Coronary artery (tissue), 2 donors: Measurements from ENCODE around the gene TNK2.

Source experiments
- DNase-seq: peaks from one replicate; pipeline ENCODE4 v3.0.0-alpha.2; 2017; ENCODE audit warnings: low spot score
- H3K27ac ChIP-seq, 2 donors: fragments of 200-600 bp; sonication (generic); one replicate each; pipeline ENCODE4 v1.5.1; 2016 to 2019
- H3K4me3 ChIP-seq: fragments of 200-600 bp; sonication (generic); 2 replicates; pipeline ENCODE4 v1.5.1; 2016; ENCODE audit warnings: mild to moderate bottlenecking, moderate library complexity
- TF ChIP-seq, protein P1 (sequence below): fragments of 200-600 bp; sonication (generic); IDR thresholded peaks from one replicate; pipeline ENCODE4 v1.5.1; 2019; ENCODE audit warnings: antibody characterized with exemption

Gene TNK2

GRCh38 chr3:195884691-195885035 is 23.7 kb downstream of the TNK2 start:
- H3K4me3 ChIP-seq: no peak overlapping the region
- DNase-seq: no peak
- peak overlapping the region in 1 of 2 donors; percentile 72 for H3K27ac ChIP-seq
- TF ChIP-seq, protein P1, sequence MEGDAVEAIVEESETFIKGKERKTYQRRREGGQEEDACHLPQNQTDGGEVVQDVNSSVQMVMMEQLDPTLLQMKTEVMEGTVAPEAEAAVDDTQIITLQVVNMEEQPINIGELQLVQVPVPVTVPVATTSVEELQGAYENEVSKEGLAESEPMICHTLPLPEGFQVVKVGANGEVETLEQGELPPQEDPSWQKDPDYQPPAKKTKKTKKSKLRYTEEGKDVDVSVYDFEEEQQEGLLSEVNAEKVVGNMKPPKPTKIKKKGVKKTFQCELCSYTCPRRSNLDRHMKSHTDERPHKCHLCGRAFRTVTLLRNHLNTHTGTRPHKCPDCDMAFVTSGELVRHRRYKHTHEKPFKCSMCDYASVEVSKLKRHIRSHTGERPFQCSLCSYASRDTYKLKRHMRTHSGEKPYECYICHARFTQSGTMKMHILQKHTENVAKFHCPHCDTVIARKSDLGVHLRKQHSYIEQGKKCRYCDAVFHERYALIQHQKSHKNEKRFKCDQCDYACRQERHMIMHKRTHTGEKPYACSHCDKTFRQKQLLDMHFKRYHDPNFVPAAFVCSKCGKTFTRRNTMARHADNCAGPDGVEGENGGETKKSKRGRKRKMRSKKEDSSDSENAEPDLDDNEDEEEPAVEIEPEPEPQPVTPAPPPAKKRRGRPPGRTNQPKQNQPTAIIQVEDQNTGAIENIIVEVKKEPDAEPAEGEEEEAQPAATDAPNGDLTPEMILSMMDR: no peak

DNA sequence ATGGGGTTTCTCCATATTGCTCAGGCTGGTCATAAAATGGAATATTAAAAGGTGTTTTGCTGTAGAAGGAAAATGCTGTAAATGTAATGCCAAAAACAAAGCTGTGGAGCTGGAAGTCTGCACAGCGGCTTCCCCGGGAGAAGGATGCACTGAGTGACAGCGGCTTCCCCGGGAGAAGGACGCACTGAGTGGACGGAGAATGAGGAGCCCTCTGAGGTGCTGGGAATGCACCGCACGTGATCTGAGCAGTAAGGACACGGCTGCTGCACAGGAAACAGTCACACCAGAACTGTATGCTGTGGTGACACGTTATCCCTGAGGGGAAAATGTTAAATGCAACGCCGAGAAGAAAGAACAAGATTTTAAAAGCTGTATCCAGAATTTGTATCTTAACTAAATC is 24.6 kb downstream of the TNK2 start:
- no peak overlapping the region for H3K4me3 ChIP-seq
- no peak overlapping the region for H3K27ac ChIP-seq
- TF ChIP-seq, protein P1: no peak
- no peak for DNase-seq

- DNase-seq: no peak
- Histone ChIP-seq H3K4me3 (no peak overlapping the region), H3K27ac (no peak overlapping the region)
- TF ChIP-seq, protein P1: no peak
Measured at GRCh38 chr3:195883160-195883559, 25.2 kb downstream of the TNK2 start.

DNA sequence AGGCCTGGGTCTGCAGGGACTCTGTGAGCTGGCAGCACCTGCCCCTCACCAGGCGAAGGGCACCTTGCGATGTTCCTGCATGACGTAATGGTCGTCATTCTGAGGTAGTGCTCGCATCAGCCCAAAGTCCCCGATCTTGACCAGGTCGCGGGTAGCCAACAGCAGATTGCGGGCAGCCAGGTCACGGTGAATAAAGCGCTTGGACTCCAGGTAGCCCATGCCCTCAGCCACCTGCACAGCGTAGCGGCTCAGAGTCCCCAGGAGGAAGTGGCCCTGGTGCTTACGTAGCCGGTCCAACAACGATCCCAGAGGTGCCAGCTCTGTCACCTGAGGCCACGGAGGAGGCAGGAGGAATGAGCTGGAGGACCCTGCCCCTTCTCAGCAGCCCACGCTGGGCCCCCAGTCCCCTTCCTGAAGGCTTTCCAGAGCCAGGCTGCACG is 26.3 kb downstream of the TNK2 start:
- Histone ChIP-seq H3K27ac (no peak overlapping the region), H3K4me3 (no peak overlapping the region)
- no peak for DNase-seq
- TF ChIP-seq, protein P1: no peak

- no peak for DNase-seq
- no peak overlapping the region for H3K4me3 ChIP-seq
- no peak overlapping the region for H3K27ac ChIP-seq
- TF ChIP-seq, protein P1: no peak
Measured at GRCh38 chr3:195881276-195881988, 26.9 kb downstream of the TNK2 start.

DNA sequence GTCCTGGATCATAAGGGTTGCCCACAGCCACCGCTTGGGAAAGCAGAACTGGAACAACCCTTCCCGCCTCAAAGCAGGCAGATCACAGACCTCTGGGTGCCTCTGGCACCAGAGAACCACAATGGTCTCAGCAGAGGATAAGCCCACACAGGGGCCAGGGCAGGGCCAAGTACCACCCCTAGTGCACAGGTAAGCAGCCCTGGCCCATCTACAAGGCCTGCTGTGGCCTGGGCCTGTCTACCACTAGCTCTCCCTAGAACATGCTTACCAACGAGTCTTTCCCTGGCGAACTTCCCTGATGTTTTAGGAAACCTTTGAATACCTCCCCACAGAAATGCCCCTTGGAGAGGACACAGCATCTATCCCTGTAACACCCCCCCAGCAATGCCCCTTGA is 28.3 kb downstream of the TNK2 start:
- Histone ChIP-seq H3K27ac (no peak overlapping the region), H3K4me3 (no peak overlapping the region)
- TF ChIP-seq, protein P1: no peak
- no peak for DNase-seq

- no peak overlapping the region for H3K27ac ChIP-seq
- TF ChIP-seq, protein P1: no peak
- no peak for DNase-seq
- H3K4me3 ChIP-seq: no peak overlapping the region
Measured at GRCh38 chr3:195879416-195880036, 28.8 kb downstream of the TNK2 start.
